GM12878 (cell line): ENCODE measurements around the gene PPP1R37. TPM values are rescaled to one million over a fixed set of nuclear protein-coding genes. Genes with fewer than 3 reads are reported as not detected.
A peak's percentile ranks its signal among the peaks of the same experiment; 100 is the strongest.

ENCODE experiments used
- ATAC-seq: fragments of 200-7000 bp; cut with Tn5 transposase; 3 replicates; pipeline ENCODE4 v1.9.1; 2020; ENCODE audit warnings: mild to moderate bottlenecking, moderate library complexity
- BruUV-seq: library from RNA; stranded (reverse); fragments of 400-500 nt; replicated peaks from 2 replicates; lab custom pipeline; 2021; lab: Mats Ljungman, UMichigan
- CTCF ChIA-PET: fragments of 300-600 bp; sonication (Branson Sonifier 250); formaldehyde crosslinking; extraction: SDS; loops from one replicate; lab custom pipeline; 2021; ENCODE audit warnings: inconsistent platforms; lab: Yijun Ruan, JAX
- POLR2A ChIA-PET: fragments of 350-600 bp; formaldehyde crosslinking; extraction: SDS; loops from one replicate; lab custom pipeline; 2021; ENCODE audit warnings: inconsistent platforms; lab: Charles Lee
- RAD21 ChIA-PET: fragments of 300-600 bp; sonication (Branson Sonifier 250); formaldehyde crosslinking; loops from one replicate; lab custom pipeline; 2023; ENCODE audit warnings: antibody characterized with exemption; ENCODE audit not compliant: unreplicated experiment; lab: Charles Lee
- SMC1A ChIA-PET: fragments of 300-600 bp; sonication (Branson Sonifier 250); formaldehyde crosslinking; loops from one replicate; lab custom pipeline; 2023; ENCODE audit not compliant: unreplicated experiment, uncharacterized antibody; lab: Charles Lee
- DNase-seq: peaks from one replicate; pipeline ENCODE4 v3.0.0-alpha.2; 2011; ENCODE audit warnings: low read depth, low spot score
- FAIRE-seq: peaks from 3 replicates; lab custom pipeline; 2011; peaks lifted over from hg19 to GRCh38; lab: Jason Lieb, UNC
- H2AFZ ChIP-seq: 2 replicates; pipeline ENCODE4 v1.6.0; 2011; ENCODE audit warnings: low read depth, low read length, control low read depth; ENCODE audit not compliant: control insufficient read depth
- H3K27ac ChIP-seq: 2 replicates; pipeline ENCODE4 v1.5.1; 2011; ENCODE audit warnings: control low read depth; ENCODE audit not compliant: control insufficient read depth, insufficient read depth
- H3K27me3 ChIP-seq, 2 experiments: replicated peaks in 1 of 2; 2 replicates each; pipeline versions ENCODE4 v1.6.0 to v1.6.1; 2011; ENCODE audit warnings: low read length in 1 of 2; ENCODE audit not compliant: control insufficient read depth in 2 of 2, insufficient read depth in 2 of 2
- H3K36me3 ChIP-seq, 2 experiments: 2 replicates each; pipeline ENCODE4 v1.5.1; 2011; ENCODE audit warnings: low read length in 1 of 2; ENCODE audit not compliant: control insufficient read depth in 2 of 2, insufficient read depth in 2 of 2
- H3K4me1 ChIP-seq: 2 replicates; pipeline ENCODE4 v1.6.1; 2011; ENCODE audit warnings: mild to moderate bottlenecking, low read length, moderate library complexity, mixed read lengths; ENCODE audit not compliant: control insufficient read depth, insufficient read depth
- H3K4me2 ChIP-seq: 2 replicates; pipeline ENCODE4 v1.6.0; 2011; ENCODE audit warnings: control low read depth; ENCODE audit not compliant: control insufficient read depth, insufficient read depth
- H3K4me3 ChIP-seq: fragments of 200-600 bp; sonication (generic); 2 replicates; pipeline ENCODE4 v1.5.1; 2016
- H3K79me2 ChIP-seq: 2 replicates; pipeline ENCODE4 v1.6.0; 2011; ENCODE audit warnings: low read length; ENCODE audit not compliant: control insufficient read depth, insufficient read depth
- H3K9ac ChIP-seq: 2 replicates; pipeline ENCODE4 v1.8.0; 2011; ENCODE audit warnings: low read length, control low read depth, mixed read lengths; ENCODE audit not compliant: control insufficient read depth, insufficient read depth
- H3K9me3 ChIP-seq: replicated peaks from 3 replicates; pipeline ENCODE4 v1.5.1; 2011; ENCODE audit warnings: mild to moderate bottlenecking, low read length; ENCODE audit not compliant: control insufficient read depth, insufficient read depth
- H4K20me1 ChIP-seq: 2 replicates; pipeline ENCODE4 v1.6.0; 2011; ENCODE audit not compliant: control insufficient read depth, insufficient read depth
- CBFB ChIP-seq: IDR thresholded peaks from 2 replicates; pipeline ENCODE4 v1.6.1; 2016; ENCODE audit warnings: antibody characterized with exemption, low read depth
- CHD2 ChIP-seq: IDR thresholded peaks from 2 replicates; pipeline ENCODE4 v1.6.1; 2011; ENCODE audit warnings: low read depth, low read length, improper control_type of control experiment, borderline replicate concordance
- CREM ChIP-seq: IDR thresholded peaks from 2 replicates; pipeline ENCODE4 v1.6.1; 2014; ENCODE audit warnings: antibody characterized with exemption, low read depth
- CTCF ChIP-seq, 3 experiments: IDR thresholded peaks in 2 of 3; conservative IDR thresholded peaks in 1 of 3; 2 replicates each; pipeline ENCODE4 v1.5.1; 2011; ENCODE audit warnings: low read depth in 3 of 3, low read length in 3 of 3, mild to moderate bottlenecking in 3 of 3, control low read depth in 2 of 3, moderate library complexity in 2 of 3, inconsistent platforms in 1 of 3, mixed read lengths in 1 of 3; ENCODE audit not compliant: control insufficient read depth in 2 of 3, insufficient read depth in 1 of 3; ENCODE audit errors: extremely low read depth in 1 of 3
- EED ChIP-seq: sonication (generic); IDR thresholded peaks from 2 replicates; pipeline ENCODE4 v1.6.1; 2016; ENCODE audit warnings: antibody characterized with exemption, low read depth
- EGR1 ChIP-seq, 2 experiments: IDR thresholded peaks; 1 replicate in 1 of 2; 2 replicates in 1 of 2; pipeline ENCODE4 v1.6.1; 2011 to 2012; ENCODE audit warnings: low read depth in 2 of 2, low read length in 2 of 2, borderline replicate concordance in 1 of 2, mild to moderate bottlenecking in 1 of 2, moderate library complexity in 1 of 2
- IKZF1 ChIP-seq: fragments of 450-650 bp; conservative IDR thresholded peaks from 2 replicates; pipeline ENCODE4 v1.6.1; 2017; ENCODE audit warnings: antibody characterized with exemption, mild to moderate bottlenecking
- IKZF2 ChIP-seq, 2 experiments: fragments of 450-650 bp; IDR thresholded peaks; 2 replicates each; pipeline ENCODE4 v1.6.1; 2017; ENCODE audit warnings: mild to moderate bottlenecking in 2 of 2, moderate library complexity in 2 of 2
- KLF5 ChIP-seq: fragments of 450-650 bp; IDR thresholded peaks from 2 replicates; pipeline ENCODE4 v1.6.1; 2014; ENCODE audit warnings: mild to moderate bottlenecking; ENCODE audit not compliant: partially characterized antibody
- NBN ChIP-seq: fragments of 450-650 bp; IDR thresholded peaks from 2 replicates; pipeline ENCODE4 v1.6.1; 2016
- NFYB ChIP-seq: IDR thresholded peaks from 2 replicates; pipeline ENCODE4 v1.6.1; 2011; ENCODE audit warnings: low read depth, mild to moderate bottlenecking, low read length, improper control_type of control experiment, moderate library complexity; ENCODE audit not compliant: insufficient read depth
- POLR2AphosphoS5 ChIP-seq: IDR thresholded peaks from 2 replicates; pipeline ENCODE4 v1.6.1; 2011; ENCODE audit warnings: mild to moderate bottlenecking, low read length, inconsistent platforms
- RELB ChIP-seq: fragments of 450-650 bp; IDR thresholded peaks from 2 replicates; pipeline ENCODE4 v1.6.1; 2017; ENCODE audit warnings: low read depth, mild to moderate bottlenecking, moderate library complexity
- RUNX3 ChIP-seq: IDR thresholded peaks from 2 replicates; pipeline ENCODE4 v1.6.1; 2012; ENCODE audit warnings: low read length, inconsistent platforms
- SIX5 ChIP-seq: IDR thresholded peaks from 2 replicates; pipeline ENCODE4 v1.6.1; 2011; ENCODE audit warnings: mild to moderate bottlenecking, low read depth, low read length, moderate library complexity; ENCODE audit not compliant: severe bottlenecking
- SMARCA5 ChIP-seq: fragments of 450-650 bp; IDR thresholded peaks from 2 replicates; pipeline ENCODE4 v1.6.1; 2017; ENCODE audit warnings: mild to moderate bottlenecking
- SRF ChIP-seq, 2 experiments: IDR thresholded peaks; 2 replicates each; pipeline ENCODE4 v1.6.1; 2011; ENCODE audit warnings: low read depth in 2 of 2, low read length in 2 of 2, mild to moderate bottlenecking in 1 of 2, moderate library complexity in 1 of 2
- TCF12 ChIP-seq: IDR thresholded peaks from 2 replicates; pipeline ENCODE4 v1.6.1; 2011; ENCODE audit warnings: low read depth, mild to moderate bottlenecking, low read length
- WGBS: methylation state at CpG from one replicate; pipeline ENCODE4 v1.1.6; 2016; ENCODE audit warnings: low lambda C conversion rate; ENCODE audit not compliant: insufficient replicate concordance, insufficient coverage; ENCODE audit errors: missing lambda C conversion rate; 5-methylcytosine and 5-hydroxymethylcytosine counted together
- in situ Hi-C: fragments of 300-500 bp; cut with MboI; formaldehyde crosslinking; loops from 9 replicates; pipeline ENCODE4 v1.14.3; 2018; ENCODE audit warnings: mixed read lengths
- intact Hi-C: fragments of 100-400 bp; cut with micrococcal nuclease; formaldehyde crosslinking; loops from one replicate; pipeline ENCODE4 v1.14.2; 2022; ENCODE audit not compliant: unreplicated experiment
- polyA plus RNA-seq, 11 experiments: library from polyadenylated mRNA; depleted of rRNA in 4 of 11; unstranded in 6 of 11; stranded (reverse) in 5 of 11; fragments of >200 nt; fragmentation: Nextera tagmentation in 4 of 11; fragmentation: Illumina TruSeq in 1 of 11; extraction: Ambion mirVana in 4 of 11; extraction: Trizol in 1 of 11; gene quantifications; 1 replicate in 1 of 11; 2 replicates in 10 of 11; pipeline versions ENCODE4 v1.2.1 to v1.2.3, GENCODE V29; 2011 to 2016; ENCODE audit warnings: inconsistent platforms in 2 of 11, missing spikeins in 2 of 11, low read depth in 1 of 11
- total RNA-seq, 4 experiments: library from RNA; depleted of rRNA in 3 of 4; stranded (reverse); fragments of >200 nt in 3 of 4; fragmentation: Illumina TruSeq in 1 of 4; extraction: Trizol in 1 of 4; gene quantifications; 2 replicates each; pipeline versions ENCODE4 v1.2.1 to v1.2.3, GENCODE V29; 2013 to 2021

The PPP1R37 gene
- total and polyA plus RNA-seq, 10 of the 15 experiments (the other 5 are each of a cell fraction or from before 2014, with no cell fraction given), result 0.09 to 21.3 (median 5.1) TPM; not detected in 1

- H3K79me2 ChIP-seq, result no peaks in the 10 kb centered on the region
- no peaks in the 10 kb centered on the region; a peak in 1 of 4 replicates for H3K27me3 ChIP-seq
- peak overlapping the region; percentile 48; the same call in 1 of the 2 replicates for H3K9ac ChIP-seq
- DNase-seq (peak; percentile 64), ATAC-seq (peak; percentile 92), FAIRE-seq (peak; percentile 87)
- H4K20me1 ChIP-seq, result no peaks in the 10 kb centered on the region
- ChIA-PET POLR2A (interaction anchor here (1.0 to 3.0 kb wide), 6 partner anchors 9 to 125 kb away, joined by 3 to 26 read pairs (median 6); partner anchors contain the start of genes BLOC1S3 and TRAPPC6A), SMC1A (interaction anchor here (0.5 to 2.6 kb wide), 12 partner anchors 13 to 209 kb away, joined by 3 to 17 read pairs (median 3); partner anchors contain the start of genes BLOC1S3, PPP1R37 and TRAPPC6A), RAD21 (interaction anchor here (0.8 to 2.8 kb wide), 10 partner anchors 11 to 148 kb away, joined by 3 to 19 read pairs (median 6); partner anchors contain the start of genes BLOC1S3, PPP1R37 and TRAPPC6A), CTCF (interaction anchor here (0.6 to 1.9 kb wide), 12 partner anchors 14 to 162 kb away, joined by 3 to 18 read pairs (median 4); partner anchors contain the start of genes BLOC1S3 and TRAPPC6A)
- peak overlapping the region; percentile 67 for H2AFZ ChIP-seq
- no peaks in the 10 kb centered on the region for H3K36me3 ChIP-seq
- 26% methylated on average over 27 of the region's 27 CpGs for WGBS
- in situ Hi-C loops, result no loop called here
- peak overlapping the region; percentile 12 for H3K4me2 ChIP-seq
- intact Hi-C loops, result loop anchor here (1.0 kb wide), 1 partner anchor 27 kb away; no protein-coding TSS in a partner anchor
- no peak overlapping the region for H3K4me3 ChIP-seq
- BruUV-seq, result no TSS peak
- H3K4me1 ChIP-seq, result peaks cover 18% of the 10 kb centered on the region
- peak overlapping the region; percentile 64; the same call in 1 of the 2 replicates for H3K27ac ChIP-seq
- H3K9me3 ChIP-seq, result no peaks in the 10 kb centered on the region
- TF ChIP-seq CBFB (0 out of 2 replicates have a peak, but pooled peaks have one; percentile 22), SIX5 (no peak), CTCF (IDR thresholded peaks at IDR 0.05 in 2 of 3, conservative IDR thresholded peaks at IDR 0.05 in 1 of 3; ENCODE audit: control insufficient read depth in 2 of 3, extremely low read depth in 1 of 3, insufficient read depth in 1 of 3, low read depth in 3 of 3, low read length in 3 of 3) (peak; percentile 8 to 33 (median 32); a peak in 3 of 6 replicates), TCF12 (peak; percentile 62; the same call in 1 of the 2 replicates), RELB (peak; percentile 68; the same call in 1 of the 2 replicates), RUNX3 (peak; percentile 52), POLR2AphosphoS5 (no peak), NFYB (peak; percentile 73; the same call in 1 of the 2 replicates), NBN (peak; percentile 47; the same call in 1 of the 2 replicates), KLF5 (no peak), CHD2 (0 out of 2 replicates have a peak, but pooled peaks have one; percentile 6), CREM (peak; percentile 33; the same call in 1 of the 2 replicates), SMARCA5 (peak; percentile 57; the same call in 1 of the 2 replicates), IKZF1 (peak; percentile 74), EGR1 (IDR thresholded peaks at IDR 0.05; ENCODE audit: borderline replicate concordance in 1 of 2, low read depth in 2 of 2, low read length in 2 of 2) (peak in 1 of 2 experiments; percentile 65; a peak in 1 of 3 replicates), EED (0 out of 2 replicates have a peak, but pooled peaks have one; percentile 52), SRF (IDR thresholded peaks at IDR 0.05; ENCODE audit: low read depth in 2 of 2, low read length in 2 of 2) (0 out of 4 replicates have a peak, but pooled peaks of 1 of the 2 experiments have one; percentile 11), IKZF2 (IDR thresholded peaks at IDR 0.05) (peak; percentile 41; a peak in 2 of 4 replicates)
Measured at GRCh38 chr19:45164577-45165335, 71.8 kb downstream of the PPP1R37 start.
